Measurements from ENCODE around the gene HRNR.

DNA sequence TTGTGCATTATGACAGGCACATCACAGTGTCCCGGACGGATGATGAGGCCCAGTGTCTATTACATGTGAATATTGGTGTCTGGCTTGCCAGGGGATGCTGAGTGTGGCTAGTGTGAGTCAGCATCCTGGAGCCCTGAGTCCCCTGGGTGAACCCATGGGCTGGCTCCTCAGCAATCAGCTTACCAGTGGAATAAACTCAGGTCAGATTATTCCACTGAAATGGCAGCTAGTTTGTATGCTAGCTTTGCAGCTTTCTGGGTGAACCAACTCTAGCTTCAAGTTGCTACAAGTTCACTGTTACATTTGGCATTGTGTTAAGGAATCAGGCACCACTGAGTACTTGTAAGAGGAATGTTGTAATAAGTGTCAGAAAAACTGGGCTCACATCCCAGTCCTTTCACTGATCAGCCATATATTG lies 41.0 kb downstream of the HRNR start:
- TF ChIP-seq GABPA (IDR thresholded peaks at IDR 0.05; ENCODE audit: low read depth), result no peak
- no peak for TF ChIP-seq RAD21 (IDR thresholded peaks at IDR 0.05; ENCODE audit: low read length)
- TF ChIP-seq, protein P1, sequence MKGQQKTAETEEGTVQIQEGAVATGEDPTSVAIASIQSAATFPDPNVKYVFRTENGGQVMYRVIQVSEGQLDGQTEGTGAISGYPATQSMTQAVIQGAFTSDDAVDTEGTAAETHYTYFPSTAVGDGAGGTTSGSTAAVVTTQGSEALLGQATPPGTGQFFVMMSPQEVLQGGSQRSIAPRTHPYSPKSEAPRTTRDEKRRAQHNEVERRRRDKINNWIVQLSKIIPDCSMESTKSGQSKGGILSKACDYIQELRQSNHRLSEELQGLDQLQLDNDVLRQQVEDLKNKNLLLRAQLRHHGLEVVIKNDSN (IDR thresholded peaks at IDR 0.05; ENCODE audit: borderline replicate concordance, low read depth), result no peak
- TF ChIP-seq, protein P2, sequence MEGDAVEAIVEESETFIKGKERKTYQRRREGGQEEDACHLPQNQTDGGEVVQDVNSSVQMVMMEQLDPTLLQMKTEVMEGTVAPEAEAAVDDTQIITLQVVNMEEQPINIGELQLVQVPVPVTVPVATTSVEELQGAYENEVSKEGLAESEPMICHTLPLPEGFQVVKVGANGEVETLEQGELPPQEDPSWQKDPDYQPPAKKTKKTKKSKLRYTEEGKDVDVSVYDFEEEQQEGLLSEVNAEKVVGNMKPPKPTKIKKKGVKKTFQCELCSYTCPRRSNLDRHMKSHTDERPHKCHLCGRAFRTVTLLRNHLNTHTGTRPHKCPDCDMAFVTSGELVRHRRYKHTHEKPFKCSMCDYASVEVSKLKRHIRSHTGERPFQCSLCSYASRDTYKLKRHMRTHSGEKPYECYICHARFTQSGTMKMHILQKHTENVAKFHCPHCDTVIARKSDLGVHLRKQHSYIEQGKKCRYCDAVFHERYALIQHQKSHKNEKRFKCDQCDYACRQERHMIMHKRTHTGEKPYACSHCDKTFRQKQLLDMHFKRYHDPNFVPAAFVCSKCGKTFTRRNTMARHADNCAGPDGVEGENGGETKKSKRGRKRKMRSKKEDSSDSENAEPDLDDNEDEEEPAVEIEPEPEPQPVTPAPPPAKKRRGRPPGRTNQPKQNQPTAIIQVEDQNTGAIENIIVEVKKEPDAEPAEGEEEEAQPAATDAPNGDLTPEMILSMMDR (IDR thresholded peaks at IDR 0.05), result no peak
- no peak for TF ChIP-seq EZH2phosphoT487 (IDR thresholded peaks at IDR 0.05; ENCODE audit: borderline replicate concordance, low read depth)
- no peak for TF ChIP-seq CHD2 (IDR thresholded peaks at IDR 0.05; ENCODE audit: low read length, partially characterized antibody)
- no peak for TF ChIP-seq RFX5 (IDR thresholded peaks at IDR 0.05; ENCODE audit: low read length)
- no peak for TF ChIP-seq POLR2AphosphoS5 (IDR thresholded peaks at IDR 0.05; ENCODE audit: low read depth, low read length)
- TF ChIP-seq FOXM1 (IDR thresholded peaks at IDR 0.05; ENCODE audit: low read depth), result no peak

All from SK-N-SH (cell line).